Omental fat pad (tissue), 4 donors: ENCODE data around the gene FOXF1. TPM values are rescaled to one million over a fixed set of nuclear protein-coding genes. Genes with fewer than 3 reads are reported as not detected.

ENCODE experiments used
- ATAC-seq: fragments of 150-250 bp; one replicate; pipeline ENCODE4 v1.9.1; 2016; ENCODE audit warnings: mild to moderate bottlenecking, moderate library complexity; ENCODE audit not compliant: low FRiP score
- DNase-seq: peaks from one replicate; pipeline ENCODE4 v3.0.0-alpha.2; 2019; ENCODE audit warnings: low spot score
- total RNA-seq, 4 donors: library from RNA; depleted of rRNA; stranded (reverse); fragments of >200 nt; gene quantifications; one replicate each; pipeline ENCODE4 v1.1.0, GENCODE V29; 2016
- TF ChIP-seq, protein P1 (sequence below), 3 donors: fragments of 450-650 bp; IDR thresholded peaks; one replicate each; pipeline ENCODE4 v1.5.1; 2016 to 2017; ENCODE audit warnings: antibody characterized with exemption in 3 of 3, mild to moderate bottlenecking in 3 of 3, moderate library complexity in 2 of 3

The FOXF1 gene
- total RNA-seq, 4 donors from 2014 or later, result 0.88 to 6.6 (median 1.4) TPM

- DNase-seq, result no peak
- ATAC-seq, result no peak
- TF ChIP-seq, protein P1, sequence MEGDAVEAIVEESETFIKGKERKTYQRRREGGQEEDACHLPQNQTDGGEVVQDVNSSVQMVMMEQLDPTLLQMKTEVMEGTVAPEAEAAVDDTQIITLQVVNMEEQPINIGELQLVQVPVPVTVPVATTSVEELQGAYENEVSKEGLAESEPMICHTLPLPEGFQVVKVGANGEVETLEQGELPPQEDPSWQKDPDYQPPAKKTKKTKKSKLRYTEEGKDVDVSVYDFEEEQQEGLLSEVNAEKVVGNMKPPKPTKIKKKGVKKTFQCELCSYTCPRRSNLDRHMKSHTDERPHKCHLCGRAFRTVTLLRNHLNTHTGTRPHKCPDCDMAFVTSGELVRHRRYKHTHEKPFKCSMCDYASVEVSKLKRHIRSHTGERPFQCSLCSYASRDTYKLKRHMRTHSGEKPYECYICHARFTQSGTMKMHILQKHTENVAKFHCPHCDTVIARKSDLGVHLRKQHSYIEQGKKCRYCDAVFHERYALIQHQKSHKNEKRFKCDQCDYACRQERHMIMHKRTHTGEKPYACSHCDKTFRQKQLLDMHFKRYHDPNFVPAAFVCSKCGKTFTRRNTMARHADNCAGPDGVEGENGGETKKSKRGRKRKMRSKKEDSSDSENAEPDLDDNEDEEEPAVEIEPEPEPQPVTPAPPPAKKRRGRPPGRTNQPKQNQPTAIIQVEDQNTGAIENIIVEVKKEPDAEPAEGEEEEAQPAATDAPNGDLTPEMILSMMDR (IDR thresholded peaks at IDR 0.05), result no peak
These were observed 5.8 kb upstream of the FOXF1 start for GRCh38 chr16:86504315-86505184.

DNA sequence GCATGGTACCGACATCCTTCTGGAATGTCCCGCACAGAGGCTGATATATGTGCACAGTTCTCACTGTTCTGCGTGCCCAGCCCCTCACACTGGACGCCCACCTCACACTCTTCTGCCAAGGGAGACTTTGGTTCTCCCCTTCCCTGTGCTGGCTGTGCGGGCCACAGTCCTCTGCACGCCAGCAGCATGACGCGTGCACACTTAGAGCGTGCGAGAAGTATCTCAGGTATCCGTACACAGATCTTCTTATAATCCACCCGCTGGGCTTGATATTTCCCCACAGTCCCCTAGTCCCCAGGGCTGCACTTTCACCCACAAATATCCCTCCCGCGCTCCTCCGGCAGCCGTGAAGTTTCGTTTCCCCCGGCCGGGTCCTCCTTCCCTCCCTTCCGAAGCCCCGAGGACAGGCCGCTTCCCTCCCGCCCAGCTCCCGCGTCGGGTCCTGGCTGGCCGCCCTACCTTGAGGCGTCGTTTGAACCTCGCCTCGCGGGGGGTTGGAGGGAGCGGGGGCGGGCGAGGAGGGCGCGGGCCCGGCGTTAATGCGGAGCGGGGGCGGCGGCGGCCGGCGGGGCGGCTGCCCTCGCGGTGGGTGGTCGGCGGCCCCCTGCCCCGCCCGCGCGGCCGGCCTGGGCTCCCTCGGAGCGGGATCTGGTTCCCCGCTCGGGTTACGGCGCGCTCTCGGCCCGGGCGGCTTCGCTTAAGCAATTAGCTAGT lies 5.0 kb upstream of the FOXF1 start:
- DNase-seq (no peak), ATAC-seq (no peak)
- TF ChIP-seq, protein P1 (IDR thresholded peaks at IDR 0.05), result no peak

GRCh38 chr16:86505899-86506864 lies 4.1 kb upstream of the FOXF1 start:
- ATAC-seq (no peak), DNase-seq (no peak)
- TF ChIP-seq, protein P1 (IDR thresholded peaks at IDR 0.05), result no peak

DNA sequence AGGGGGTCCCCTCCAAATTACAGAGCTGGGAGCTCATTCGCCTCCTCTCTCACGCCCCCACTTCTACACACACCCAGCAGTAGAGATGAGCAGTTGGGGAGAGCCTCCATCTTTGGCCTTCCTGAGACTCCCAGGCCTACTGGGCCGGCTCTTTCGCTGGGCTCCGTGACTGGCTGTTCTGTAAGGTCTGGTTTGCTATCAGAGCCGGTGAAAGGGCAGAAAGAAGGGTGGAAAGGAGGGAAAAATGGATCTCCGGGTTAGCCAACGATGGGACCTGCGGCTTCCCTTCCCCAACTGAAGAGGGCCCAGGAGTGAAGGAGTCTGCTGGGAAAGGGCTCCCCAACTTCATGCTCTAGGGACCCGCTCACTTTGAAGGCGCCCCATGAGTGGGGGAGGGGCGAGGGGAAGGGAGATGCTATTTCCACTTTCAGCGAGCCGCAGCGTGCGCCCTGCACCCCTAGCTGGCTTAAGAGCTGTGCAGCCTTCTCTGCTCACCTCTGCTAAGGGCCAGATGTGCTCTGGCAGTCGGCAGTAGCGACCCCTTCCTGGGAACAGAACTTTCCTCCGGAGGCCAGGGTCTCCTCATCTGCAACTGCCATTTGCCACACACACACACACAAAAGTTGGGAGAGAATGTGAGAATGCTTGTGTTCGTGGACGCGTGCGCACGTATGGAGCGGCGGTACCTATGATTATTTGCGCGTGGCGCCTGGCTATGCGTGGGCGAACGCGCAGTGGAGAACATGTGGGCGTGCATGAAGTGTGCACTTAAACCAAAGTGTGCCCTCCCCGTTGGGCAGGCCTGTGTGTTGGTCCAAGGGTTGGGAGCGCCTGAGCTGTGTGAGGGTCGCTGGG lies 2.9 kb upstream of the FOXF1 start:
- no peak for ATAC-seq
- DNase-seq, result no peak
- TF ChIP-seq, protein P1 (IDR thresholded peaks at IDR 0.05), result no peak

- DNase-seq (no peak), ATAC-seq (no peak)
- TF ChIP-seq, protein P1 (IDR thresholded peaks at IDR 0.05), result no peak
These were observed 2.0 kb upstream of the FOXF1 start for GRCh38 chr16:86508028-86508946.
